Ishikawa (cell line): ENCODE data around the gene C3AR1.

ENCODE experiments used
- CEBPB ChIP-seq: IDR thresholded peaks from 2 replicates; pipeline ENCODE4 v1.6.1; 2012
- CREB1 ChIP-seq: IDR thresholded peaks from 2 replicates; pipeline ENCODE4 v1.6.1; 2012; ENCODE audit warnings: low read depth
- EGR1 ChIP-seq: IDR thresholded peaks from 2 replicates; pipeline ENCODE4 v1.6.1; 2012
- EP300 ChIP-seq: IDR thresholded peaks from 2 replicates; pipeline ENCODE4 v1.6.1; 2012; ENCODE audit warnings: borderline replicate concordance
- FOXM1 ChIP-seq: IDR thresholded peaks from 2 replicates; pipeline ENCODE4 v1.6.1; 2012; ENCODE audit warnings: low read depth, borderline replicate concordance
- NFIC ChIP-seq: IDR thresholded peaks from 2 replicates; pipeline ENCODE4 v1.6.1; 2012
- RAD21 ChIP-seq: IDR thresholded peaks from 2 replicates; pipeline ENCODE4 v1.6.1; 2012; ENCODE audit warnings: low read depth
- TAF1 ChIP-seq: IDR thresholded peaks from 2 replicates; pipeline ENCODE4 v1.6.1; 2012; ENCODE audit warnings: low read depth, mild to moderate bottlenecking
- TCF12 ChIP-seq: IDR thresholded peaks from 2 replicates; pipeline ENCODE4 v1.6.1; 2012; ENCODE audit warnings: low read depth
- TEAD4 ChIP-seq: IDR thresholded peaks from 2 replicates; pipeline ENCODE4 v1.6.1; 2012
- YY1 ChIP-seq: IDR thresholded peaks from 2 replicates; pipeline ENCODE4 v1.6.1; 2012; ENCODE audit warnings: low read depth
- ZBTB7A ChIP-seq: IDR thresholded peaks from 2 replicates; pipeline ENCODE4 v1.6.1; 2012; ENCODE audit warnings: low read depth
- TF ChIP-seq, protein P1 (sequence below): IDR thresholded peaks from 2 replicates; pipeline ENCODE4 v1.6.1; 2012; ENCODE audit warnings: low read depth, mild to moderate bottlenecking
- TF ChIP-seq, protein P2 (sequence below): IDR thresholded peaks from 2 replicates; pipeline ENCODE4 v1.6.1; 2012
- TF ChIP-seq, protein P3 (sequence below): IDR thresholded peaks from 2 replicates; pipeline ENCODE4 v1.6.1; 2012

C3AR1 gene

DNA sequence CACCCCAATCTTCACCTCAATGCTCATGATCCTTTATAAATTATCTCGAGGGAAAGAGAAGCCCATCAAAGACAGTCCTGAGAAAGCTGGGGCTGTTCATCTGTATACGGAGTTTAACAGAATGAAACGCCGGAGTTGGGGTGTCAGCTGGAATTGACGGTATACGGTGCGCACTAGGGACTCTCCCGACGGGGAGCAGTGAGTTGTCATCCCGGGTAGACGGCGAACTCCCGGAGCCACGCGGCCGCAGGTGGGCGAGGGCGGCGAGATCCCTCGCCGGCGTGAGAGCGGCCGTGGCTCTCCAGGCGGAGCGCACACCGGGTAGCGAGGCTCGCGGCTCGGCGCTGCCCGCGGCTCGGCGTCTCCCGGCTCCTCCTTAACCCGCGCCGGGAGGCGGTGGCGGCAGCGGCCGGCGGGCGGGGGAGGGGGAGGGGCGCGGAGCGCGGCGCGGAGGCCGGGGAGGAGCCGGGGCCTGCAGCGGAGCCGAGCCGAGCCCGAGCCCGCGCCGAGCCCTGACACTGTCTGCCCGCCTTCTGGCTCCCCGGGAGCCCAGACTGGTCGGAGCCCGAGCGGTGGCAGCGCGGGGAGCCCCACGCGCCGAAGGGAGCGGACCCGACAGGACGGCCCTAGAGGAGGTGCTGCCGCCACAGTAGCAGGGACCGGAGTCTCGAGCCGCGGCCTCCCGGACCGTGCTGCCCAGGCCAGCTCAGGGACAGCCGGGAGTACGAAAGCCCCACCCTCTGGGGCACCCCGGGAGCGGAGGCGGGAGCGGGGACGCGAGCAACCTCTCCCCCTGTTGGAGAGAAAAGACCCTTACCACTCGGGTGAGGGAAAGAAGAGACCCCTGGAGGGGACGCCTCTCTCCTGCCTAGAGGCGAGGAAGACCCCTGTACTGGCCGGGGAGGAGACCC is 33.7 kb downstream of the C3AR1 start, which contains the start of gene FOXJ2:
Gene FOXJ2 (plus strand): TSS at position 475 of the 911 bp plus-strand sequence. CDS start 7,117 bp downstream, outside the sequence.
- TF ChIP-seq RAD21 (no peak), TCF12 (0 out of 2 replicates have a peak, but pooled peaks have one; percentile 37), FOXM1 (no peak), EGR1 (no peak), NFIC (no peak), TAF1 (peak; percentile 65; the same call in 1 of the 2 replicates), YY1 (no peak; the same call in 1 of the 2 replicates), EP300 (no peak), TEAD4 (peak; percentile 5; the same call in 1 of the 2 replicates), CREB1 (no peak), CEBPB (no peak), ZBTB7A (peak; percentile 82)
- TF ChIP-seq, protein P1, sequence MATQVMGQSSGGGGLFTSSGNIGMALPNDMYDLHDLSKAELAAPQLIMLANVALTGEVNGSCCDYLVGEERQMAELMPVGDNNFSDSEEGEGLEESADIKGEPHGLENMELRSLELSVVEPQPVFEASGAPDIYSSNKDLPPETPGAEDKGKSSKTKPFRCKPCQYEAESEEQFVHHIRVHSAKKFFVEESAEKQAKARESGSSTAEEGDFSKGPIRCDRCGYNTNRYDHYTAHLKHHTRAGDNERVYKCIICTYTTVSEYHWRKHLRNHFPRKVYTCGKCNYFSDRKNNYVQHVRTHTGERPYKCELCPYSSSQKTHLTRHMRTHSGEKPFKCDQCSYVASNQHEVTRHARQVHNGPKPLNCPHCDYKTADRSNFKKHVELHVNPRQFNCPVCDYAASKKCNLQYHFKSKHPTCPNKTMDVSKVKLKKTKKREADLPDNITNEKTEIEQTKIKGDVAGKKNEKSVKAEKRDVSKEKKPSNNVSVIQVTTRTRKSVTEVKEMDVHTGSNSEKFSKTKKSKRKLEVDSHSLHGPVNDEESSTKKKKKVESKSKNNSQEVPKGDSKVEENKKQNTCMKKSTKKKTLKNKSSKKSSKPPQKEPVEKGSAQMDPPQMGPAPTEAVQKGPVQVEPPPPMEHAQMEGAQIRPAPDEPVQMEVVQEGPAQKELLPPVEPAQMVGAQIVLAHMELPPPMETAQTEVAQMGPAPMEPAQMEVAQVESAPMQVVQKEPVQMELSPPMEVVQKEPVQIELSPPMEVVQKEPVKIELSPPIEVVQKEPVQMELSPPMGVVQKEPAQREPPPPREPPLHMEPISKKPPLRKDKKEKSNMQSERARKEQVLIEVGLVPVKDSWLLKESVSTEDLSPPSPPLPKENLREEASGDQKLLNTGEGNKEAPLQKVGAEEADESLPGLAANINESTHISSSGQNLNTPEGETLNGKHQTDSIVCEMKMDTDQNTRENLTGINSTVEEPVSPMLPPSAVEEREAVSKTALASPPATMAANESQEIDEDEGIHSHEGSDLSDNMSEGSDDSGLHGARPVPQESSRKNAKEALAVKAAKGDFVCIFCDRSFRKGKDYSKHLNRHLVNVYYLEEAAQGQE, result no peak
- TF ChIP-seq, protein P2, sequence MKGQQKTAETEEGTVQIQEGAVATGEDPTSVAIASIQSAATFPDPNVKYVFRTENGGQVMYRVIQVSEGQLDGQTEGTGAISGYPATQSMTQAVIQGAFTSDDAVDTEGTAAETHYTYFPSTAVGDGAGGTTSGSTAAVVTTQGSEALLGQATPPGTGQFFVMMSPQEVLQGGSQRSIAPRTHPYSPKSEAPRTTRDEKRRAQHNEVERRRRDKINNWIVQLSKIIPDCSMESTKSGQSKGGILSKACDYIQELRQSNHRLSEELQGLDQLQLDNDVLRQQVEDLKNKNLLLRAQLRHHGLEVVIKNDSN, result no peak
- TF ChIP-seq, protein P3, sequence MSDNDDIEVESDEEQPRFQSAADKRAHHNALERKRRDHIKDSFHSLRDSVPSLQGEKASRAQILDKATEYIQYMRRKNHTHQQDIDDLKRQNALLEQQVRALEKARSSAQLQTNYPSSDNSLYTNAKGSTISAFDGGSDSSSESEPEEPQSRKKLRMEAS, result peak; percentile 57

DNA sequence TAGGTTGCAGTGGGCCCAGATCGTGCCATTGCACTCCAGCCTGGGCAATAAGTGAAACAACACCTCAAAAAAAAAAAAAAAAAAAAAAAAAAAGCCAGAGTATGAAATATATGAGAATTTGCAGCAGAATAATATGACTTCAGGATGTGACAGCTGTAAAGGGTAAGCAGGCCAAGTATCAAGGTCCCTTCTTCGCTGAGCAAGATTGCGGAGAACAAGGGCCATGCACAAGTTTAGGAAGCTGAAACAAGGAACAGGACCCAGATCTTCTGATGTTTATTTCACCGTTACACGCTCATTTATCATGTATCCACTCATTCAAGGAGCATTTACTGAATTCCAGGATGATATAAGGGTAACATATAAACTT is 34.3 kb downstream of the C3AR1 start:
- TF ChIP-seq NFIC (no peak), RAD21 (no peak), EP300 (no peak), TCF12 (no peak), TAF1 (no peak), YY1 (no peak)
- TF ChIP-seq, protein P2, result no peak
- TF ChIP-seq, protein P3, result no peak

DNA sequence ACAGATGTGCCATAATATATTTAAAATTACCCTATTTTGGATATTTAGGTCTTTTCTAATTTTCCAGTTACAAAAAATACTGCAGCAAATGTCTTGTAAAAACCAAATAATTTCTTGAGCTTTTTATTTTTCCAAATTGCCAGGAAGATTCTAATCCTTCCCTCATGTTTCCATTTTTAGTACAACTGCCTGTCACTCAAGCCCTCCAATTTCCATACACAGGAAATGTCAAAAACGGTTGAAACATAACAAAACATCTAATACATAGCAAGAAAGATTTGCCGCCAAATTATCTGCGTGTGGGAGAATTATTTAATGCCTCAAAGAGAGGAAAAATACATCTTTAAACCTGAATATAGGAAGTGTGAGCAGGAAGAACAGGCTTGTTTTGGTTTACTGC is 36.0 kb downstream of the C3AR1 start:
- TF ChIP-seq, protein P2, result no peak
- TF ChIP-seq YY1, result no peak
- no peak for TF ChIP-seq CREB1
- no peak for TF ChIP-seq ZBTB7A
- TF ChIP-seq CEBPB, result no peak

DNA sequence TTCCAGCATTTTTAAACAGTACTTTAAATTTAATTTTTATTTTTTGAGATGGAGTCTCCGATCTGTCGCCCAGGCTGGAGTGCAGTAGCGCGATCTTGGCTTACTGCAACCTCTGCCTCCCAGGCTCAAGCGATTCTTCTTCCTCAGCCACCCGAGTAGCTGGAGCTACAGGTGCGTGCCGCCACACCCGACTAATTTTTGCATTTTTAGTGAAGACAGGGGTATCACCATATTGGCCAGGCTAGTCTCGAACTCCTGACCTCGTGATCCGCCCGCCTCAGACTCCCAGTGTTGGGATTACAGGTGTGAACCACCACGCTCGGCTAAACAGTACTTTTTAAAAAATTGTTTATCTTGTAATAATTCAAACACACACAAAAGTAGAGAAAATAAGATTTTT is 37.9 kb downstream of the C3AR1 start:
- TF ChIP-seq, protein P2, result no peak
- TF ChIP-seq FOXM1, result no peak
- no peak for TF ChIP-seq YY1
- TF ChIP-seq, protein P3, result no peak
- TF ChIP-seq RAD21, result no peak
- TF ChIP-seq, protein P1, result no peak
- TF ChIP-seq CREB1, result no peak
- TF ChIP-seq ZBTB7A, result no peak
- no peak for TF ChIP-seq EGR1
- no peak for TF ChIP-seq TEAD4
- TF ChIP-seq NFIC, result no peak
- TF ChIP-seq CEBPB, result no peak
- TF ChIP-seq TAF1, result no peak
- no peak for TF ChIP-seq TCF12

DNA sequence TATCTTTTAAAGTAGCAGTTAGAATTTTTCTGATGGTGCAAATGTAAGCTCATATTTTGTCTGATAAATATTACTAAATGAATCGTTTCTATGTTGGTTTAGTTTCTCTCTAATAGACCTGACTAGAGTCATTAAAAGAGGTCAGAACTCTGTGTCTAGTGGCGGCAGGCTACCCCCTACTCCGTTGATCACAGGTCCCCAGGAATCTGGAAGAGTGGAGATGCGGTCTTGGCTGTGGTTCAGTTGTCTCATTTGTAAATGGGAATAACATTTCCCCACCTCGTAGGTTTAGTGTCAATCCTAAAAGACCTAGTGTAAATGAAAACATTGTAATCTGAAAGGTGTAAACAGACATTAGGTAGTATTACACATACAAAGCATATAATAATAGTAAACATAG is 38.3 kb downstream of the C3AR1 start:
- no peak for TF ChIP-seq TCF12
- no peak for TF ChIP-seq TEAD4
- no peak for TF ChIP-seq NFIC
- TF ChIP-seq RAD21, result no peak
- TF ChIP-seq, protein P3, result no peak
- TF ChIP-seq CEBPB, result no peak
- TF ChIP-seq, protein P1, result no peak
- TF ChIP-seq EGR1, result no peak
- TF ChIP-seq YY1, result no peak
- no peak for TF ChIP-seq CREB1
- no peak for TF ChIP-seq ZBTB7A
- TF ChIP-seq FOXM1, result no peak
